Activated CD4-positive, CD25-positive, alpha-beta regulatory T cell treated with anti-CD3 and anti-CD28 coated beads, Interleukin-2, amount 50 U/mL, for 24 hours (primary cell): ENCODE results near the gene SKI.

Experiments
- ATAC-seq, 2 donors: fragments of 150-1000 bp; cut with Tn5 transposase; one replicate each; pipeline ENCODE4 v1.10.0; 2021; ENCODE audit warnings: mild to moderate bottlenecking in 1 of 2, moderate library complexity in 1 of 2

SKI gene

DNA sequence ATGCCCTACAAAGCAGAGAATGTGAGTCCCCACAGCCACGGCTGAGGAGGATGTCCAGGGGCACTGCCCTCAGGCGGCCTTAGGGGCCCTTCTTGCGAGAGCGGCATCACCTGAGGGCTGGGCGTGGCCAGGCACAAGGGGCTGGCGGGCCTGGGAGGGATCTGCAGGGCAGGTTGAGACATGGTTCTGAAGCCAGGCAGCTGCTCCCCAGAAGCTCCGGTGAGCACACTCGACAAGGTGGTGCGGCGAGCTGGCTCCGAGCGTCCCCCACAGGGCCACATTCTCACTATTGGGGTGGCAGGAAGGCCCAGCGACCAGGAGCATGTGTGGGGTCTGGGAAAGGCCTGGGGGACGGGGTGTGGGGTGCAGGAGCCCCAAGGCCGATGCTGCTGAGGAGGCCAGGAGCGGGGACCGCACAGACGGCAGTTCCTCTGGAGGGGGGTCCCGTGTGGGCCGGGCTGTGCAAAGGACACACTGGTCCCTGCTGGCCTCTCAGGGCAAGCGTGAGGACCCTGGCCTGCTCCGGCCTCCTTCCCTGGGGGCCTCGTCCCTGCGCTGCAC is 116.1 kb downstream of the SKI start:
- no peak for ATAC-seq

DNA sequence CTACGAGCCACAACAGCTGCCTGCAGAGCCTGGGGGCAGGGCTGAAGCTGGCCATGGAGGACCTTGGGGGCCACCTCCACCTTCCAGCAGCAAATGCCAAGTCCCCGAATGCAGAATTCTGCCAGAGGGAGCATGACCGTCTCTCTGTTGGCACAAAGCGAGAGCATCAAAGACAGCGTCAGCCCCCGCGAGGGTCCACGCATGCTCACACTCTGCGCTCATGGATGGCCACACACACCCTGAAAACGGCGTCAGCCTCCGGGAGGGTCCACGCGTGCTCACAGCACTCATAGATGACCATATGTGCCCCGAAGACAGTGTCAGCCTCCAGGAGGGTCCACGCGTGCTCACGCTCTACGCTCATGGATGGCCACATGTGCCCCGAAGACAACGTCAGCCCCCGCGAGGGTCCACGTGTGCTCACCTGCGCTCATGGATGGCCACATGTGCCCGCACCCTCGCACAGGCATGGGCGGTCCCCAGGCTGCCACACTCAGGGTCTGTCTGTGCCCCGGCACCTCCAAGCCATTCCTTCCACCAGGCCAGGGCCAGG is 116.7 kb downstream of the SKI start:
- no peak for ATAC-seq

GRCh38 chr1:2345297-2346075 is 117.4 kb downstream of the SKI start:
- ATAC-seq, result no peak

- no peak for ATAC-seq
These were observed 118.7 kb downstream of the SKI start for GRCh38 chr1:2346691-2347408.

GRCh38 chr1:2347409-2347785 is 119.3 kb downstream of the SKI start:
- no peak for ATAC-seq

DNA sequence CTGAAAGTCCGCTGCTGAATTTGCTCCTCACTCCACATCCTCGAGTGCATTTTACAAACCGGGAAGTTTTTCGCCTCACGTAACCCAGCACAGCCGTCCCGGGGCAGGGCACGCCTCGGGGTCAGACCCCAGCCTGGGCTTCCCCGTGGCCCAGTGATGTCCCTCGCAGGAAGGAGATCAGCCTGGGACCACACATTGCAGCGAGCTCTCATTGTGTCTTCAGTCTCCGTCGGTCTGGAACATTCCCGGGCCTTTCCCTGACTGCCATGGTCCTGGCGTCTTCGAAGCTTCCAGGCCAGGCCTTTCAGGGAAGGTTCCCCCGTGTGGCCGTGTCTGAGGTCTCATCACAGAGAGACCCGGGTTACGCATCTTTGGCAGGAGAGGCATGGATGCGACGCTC is 119.8 kb downstream of the SKI start:
- no peak for ATAC-seq

GRCh38 chr1:2348346-2349325 is 120.5 kb downstream of the SKI start:
- no peak for ATAC-seq

DNA sequence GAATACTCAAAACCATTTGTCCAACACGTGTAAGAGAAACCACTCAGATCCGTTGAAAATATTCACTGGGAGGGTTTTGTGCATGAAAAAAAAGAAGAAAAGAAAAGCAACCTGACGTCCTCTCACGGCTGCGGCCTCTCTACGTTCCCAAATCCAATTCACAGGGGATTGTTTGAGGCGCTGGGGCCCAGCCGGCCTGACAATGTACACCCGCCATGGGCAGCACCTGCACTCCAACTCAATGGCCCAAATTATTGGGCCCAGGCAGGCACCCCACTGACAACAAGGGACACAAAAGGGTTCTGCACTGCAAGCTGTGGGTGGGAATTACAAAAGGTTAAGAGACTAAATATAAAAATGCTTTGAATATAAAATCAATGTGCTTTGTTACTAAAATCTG is 121.7 kb downstream of the SKI start:
- no peak for ATAC-seq

GRCh38 chr1:2350501-2350900 is 122.4 kb downstream of the SKI start:
- ATAC-seq, result no peak

DNA sequence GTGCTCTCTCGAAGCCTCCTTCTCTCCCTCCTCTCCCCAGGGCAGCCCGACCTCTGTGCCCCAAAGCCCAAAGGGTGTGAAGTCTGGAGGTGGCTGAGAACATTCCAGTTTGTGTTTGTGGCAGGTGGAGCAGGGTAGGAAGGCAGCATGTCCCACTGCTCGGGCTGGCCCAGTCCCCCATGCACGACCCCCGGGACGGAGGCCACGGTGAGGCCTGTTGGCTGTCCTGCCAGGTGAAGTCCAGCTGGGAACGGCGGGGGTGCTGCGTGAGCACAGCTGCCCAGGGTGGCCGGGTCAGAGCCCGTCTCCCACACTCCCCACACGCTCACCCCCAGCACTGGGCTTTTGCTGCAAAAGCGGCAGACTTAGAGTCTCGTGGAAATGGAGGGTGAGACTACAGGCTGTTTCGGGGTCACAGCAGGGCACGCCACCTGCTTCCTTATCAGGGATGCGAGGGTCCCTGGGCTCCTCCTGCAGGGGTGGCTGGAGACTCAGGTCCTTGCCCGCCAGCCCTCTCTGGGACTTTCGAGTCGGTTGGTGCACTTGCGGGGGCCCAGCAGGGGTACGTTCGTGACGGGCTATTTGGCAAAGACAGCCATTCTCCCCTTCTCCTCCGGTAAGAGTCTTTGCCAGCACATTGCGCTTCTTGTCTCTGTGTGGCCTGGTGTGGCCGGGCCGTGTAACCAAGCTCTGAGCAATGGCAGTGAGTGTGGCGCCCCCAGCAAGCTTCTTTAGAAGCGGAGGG is 123.0 kb downstream of the SKI start:
- no peak for ATAC-seq

DNA sequence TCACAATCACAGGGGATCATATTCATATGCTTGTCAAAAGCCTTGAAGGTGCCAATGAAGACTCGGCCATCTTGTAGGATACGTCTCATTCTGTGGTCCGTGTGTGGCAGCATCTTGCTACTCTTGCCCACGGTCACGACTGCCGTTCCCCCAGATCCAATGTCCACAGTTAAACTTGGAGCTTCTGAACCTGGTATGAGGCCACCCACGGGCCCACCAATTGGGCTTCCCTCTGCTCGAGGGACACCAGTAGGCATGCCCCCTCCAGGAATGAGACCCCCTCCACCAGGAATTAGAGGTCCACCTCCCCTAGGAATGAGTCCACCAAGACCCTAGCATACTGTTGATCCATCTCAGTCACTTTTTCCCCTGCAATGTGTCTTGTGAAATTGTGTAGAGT is 123.6 kb downstream of the SKI start:
- no peak for ATAC-seq

GRCh38 chr1:2352341-2352896 is 124.3 kb downstream of the SKI start:
- ATAC-seq, result no peak

GRCh38 chr1:2352897-2353550 is 124.9 kb downstream of the SKI start:
- no peak for ATAC-seq

GRCh38 chr1:2353551-2354438 is 125.7 kb downstream of the SKI start:
- no peak for ATAC-seq

DNA sequence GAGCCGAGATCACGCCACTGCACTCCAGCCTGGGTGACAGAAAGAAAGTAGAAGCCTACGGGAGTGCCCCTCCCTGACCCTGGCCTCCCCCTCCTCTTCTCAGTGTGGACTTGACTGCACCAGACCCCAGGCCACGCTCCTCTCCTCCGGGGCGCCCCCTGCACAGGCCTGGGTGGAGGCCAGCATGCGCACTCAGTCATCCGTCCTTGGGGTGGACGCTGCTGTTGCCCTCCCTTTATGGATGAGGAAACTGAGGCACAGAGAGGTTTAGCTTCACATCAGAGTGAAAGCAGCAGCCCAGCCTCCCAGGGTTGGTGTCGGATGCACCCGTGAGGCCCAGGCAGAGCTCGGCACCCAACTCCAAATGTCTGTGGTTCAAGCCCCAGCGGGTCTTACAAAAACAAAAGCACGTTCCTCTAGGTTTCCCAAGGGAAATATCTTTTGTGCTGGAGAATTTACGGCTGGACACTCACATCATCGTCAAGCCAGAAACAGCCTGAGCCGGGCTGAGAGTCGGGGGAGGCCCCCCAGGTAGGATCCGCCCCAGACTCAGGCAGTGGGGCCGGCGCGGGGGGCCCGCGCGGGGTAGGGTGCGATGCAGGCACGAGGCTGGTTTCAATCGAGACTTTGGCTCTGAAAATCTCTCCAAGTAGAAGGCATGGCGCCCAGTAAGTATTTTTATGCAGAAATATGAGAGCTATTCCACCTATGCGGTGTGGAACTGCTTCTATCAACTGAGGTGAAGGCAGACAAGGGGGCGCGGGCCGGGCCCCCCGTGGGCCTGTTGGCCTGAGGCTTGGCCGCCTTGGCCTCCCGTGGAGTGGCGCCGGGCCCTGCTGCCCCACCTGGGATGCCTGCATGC is 126.6 kb downstream of the SKI start:
- no peak for ATAC-seq

DNA sequence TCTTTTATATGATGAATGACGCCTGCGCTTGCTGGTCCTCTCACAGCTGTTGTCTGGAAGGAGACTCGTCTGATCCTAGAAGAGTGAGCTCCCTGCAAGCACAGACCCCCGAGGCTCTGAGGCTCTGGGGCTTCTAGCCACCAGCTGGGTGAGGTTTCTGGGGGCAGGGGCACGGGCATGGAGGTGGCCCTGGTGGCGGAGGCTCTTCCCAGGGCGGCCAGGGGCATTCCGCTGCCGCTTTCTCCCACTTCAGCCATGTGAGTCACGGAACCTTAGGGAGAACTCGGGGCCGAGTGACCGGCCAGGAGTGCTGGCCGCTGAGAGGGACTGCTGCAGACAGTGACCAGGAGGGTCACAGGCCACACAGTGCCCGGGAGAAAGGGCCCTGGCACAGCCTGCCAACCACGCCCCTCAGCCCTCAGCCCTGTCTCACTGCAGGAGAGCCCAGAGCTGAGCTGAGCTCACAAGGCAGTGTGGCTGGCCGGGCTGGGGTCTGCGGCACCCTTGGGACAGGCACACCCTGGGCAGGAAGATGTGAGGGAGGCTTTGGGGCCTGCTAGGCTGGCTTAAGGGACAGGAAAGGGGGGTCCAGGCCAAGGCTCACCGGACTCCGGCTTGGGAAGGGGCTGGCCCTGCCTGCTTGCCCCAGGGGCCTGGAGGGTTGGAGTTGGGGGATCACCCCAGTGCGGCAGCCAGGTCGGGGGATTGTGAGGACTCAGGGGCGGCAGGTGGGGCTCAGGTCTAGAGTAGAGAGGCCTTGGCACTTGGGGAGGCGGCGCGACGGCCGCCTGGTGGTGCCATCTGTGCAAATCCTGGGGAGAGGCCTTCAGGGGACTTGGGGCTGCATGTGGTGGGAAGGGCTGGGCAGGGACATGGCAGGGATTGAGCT is 127.5 kb downstream of the SKI start:
- no peak for ATAC-seq

DNA sequence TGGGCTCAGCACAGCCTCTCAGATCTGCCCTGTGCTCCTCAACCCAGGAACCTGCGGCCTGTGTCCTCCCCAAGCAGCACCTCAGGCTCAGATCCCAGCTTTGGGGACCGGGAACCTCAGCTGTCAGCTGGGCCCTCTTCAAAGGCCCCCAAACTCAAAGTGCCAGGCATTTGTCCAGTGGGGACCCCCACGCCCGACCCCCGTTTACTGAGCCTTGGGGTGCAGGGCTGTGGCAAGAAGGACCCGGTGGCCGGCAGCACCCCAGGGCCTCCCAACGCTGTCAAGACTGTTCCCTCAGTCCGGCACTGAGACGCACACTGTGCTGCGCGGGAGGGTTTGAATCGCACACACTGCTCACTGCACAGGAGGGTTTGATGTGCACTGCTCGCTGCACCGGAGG is 128.3 kb downstream of the SKI start:
- ATAC-seq, result no peak
